NCI-H146 treated with DMSO at 0.1 percent for 48 hours (cell line): ENCODE results near the gene ABRACL.
"Not testable (repeated sequence)": the region's sequence is repeated elsewhere in the genome, so short reads cannot be mapped to it uniquely, and the experiment has no call there.

Experiments used
- DNase-seq: peaks from one replicate; lab custom pipeline; 2025; ENCODE audit not compliant: unreplicated experiment; lab: John Stamatoyannopoulos, UW

Gene ABRACL

GRCh38 chr6:139028658-139029469 is at the start of gene ABRACL:
TSS of gene ABRACL (plus strand) at chr6:139028745. CDS start at chr6:139034161, 5,416 bp downstream.
- peak; percentile 68 for DNase-seq

- DNase-seq, result no peak
These were observed 49.2 kb upstream of the ABRACL start for GRCh38 chr6:138979365-138979764.

GRCh38 chr6:138979813-138980668 is 48.5 kb upstream of the ABRACL start:
- DNase-seq, result no peak

- no peak for DNase-seq
These were observed 47.1 kb upstream of the ABRACL start for GRCh38 chr6:138981416-138981815.

GRCh38 chr6:138986578-138986977 is 42.0 kb upstream of the ABRACL start:
- no peak for DNase-seq

- DNase-seq, result no peak
These were observed 41.4 kb upstream of the ABRACL start for GRCh38 chr6:138987080-138987642.

- DNase-seq, result peak; percentile 91
These were observed 40.7 kb upstream of the ABRACL start, which contains the start of gene REPS1 for GRCh38 chr6:138987643-138988468. TSS of gene REPS1 (minus strand) at chr6:138988253. CDS start at chr6:138987682, 571 bp downstream.

- peak; percentile 90 for DNase-seq
These were observed 40.1 kb upstream of the ABRACL start for GRCh38 chr6:138988469-138988834.

GRCh38 chr6:138989098-138989983 is 39.2 kb upstream of the ABRACL start:
- peak; percentile 98 for DNase-seq

- DNase-seq, result no peak
These were observed 37.3 kb upstream of the ABRACL start for GRCh38 chr6:138991206-138991605.

GRCh38 chr6:138992965-138993364 is 35.6 kb upstream of the ABRACL start:
- not testable (repeated sequence) for DNase-seq

- not testable (repeated sequence) for DNase-seq
These were observed 35.1 kb upstream of the ABRACL start for GRCh38 chr6:138993410-138993809.

- DNase-seq, result no peak
These were observed 32.0 kb upstream of the ABRACL start for GRCh38 chr6:138996524-138996923.

- DNase-seq, result no peak
These were observed 31.4 kb upstream of the ABRACL start for GRCh38 chr6:138997136-138997535.

- no peak for DNase-seq
These were observed 28.4 kb upstream of the ABRACL start for GRCh38 chr6:138999949-139000725.

GRCh38 chr6:139003751-139004150 is 24.8 kb upstream of the ABRACL start:
- DNase-seq, result no peak

- DNase-seq, result no peak
These were observed 22.1 kb upstream of the ABRACL start for GRCh38 chr6:139006477-139006876.

GRCh38 chr6:139007428-139007827 is 21.1 kb upstream of the ABRACL start:
- DNase-seq, result no peak

- DNase-seq, result no peak
These were observed 20.4 kb upstream of the ABRACL start for GRCh38 chr6:139008117-139008516.
